HG02885 (cell line): ENCODE results near the gene SNF8.
"Not testable (repeated sequence)": the region's sequence is repeated elsewhere in the genome, so short reads cannot be mapped to it uniquely, and the experiment has no call there.

Experiments
- ATAC-seq: cut with Tn5 transposase; IDR thresholded peaks from one replicate; pipeline ENCODE4 v1.9.1; 2021; ENCODE audit warnings: mild to moderate bottlenecking; ENCODE audit not compliant: unreplicated experiment, poor library complexity

Gene SNF8

DNA sequence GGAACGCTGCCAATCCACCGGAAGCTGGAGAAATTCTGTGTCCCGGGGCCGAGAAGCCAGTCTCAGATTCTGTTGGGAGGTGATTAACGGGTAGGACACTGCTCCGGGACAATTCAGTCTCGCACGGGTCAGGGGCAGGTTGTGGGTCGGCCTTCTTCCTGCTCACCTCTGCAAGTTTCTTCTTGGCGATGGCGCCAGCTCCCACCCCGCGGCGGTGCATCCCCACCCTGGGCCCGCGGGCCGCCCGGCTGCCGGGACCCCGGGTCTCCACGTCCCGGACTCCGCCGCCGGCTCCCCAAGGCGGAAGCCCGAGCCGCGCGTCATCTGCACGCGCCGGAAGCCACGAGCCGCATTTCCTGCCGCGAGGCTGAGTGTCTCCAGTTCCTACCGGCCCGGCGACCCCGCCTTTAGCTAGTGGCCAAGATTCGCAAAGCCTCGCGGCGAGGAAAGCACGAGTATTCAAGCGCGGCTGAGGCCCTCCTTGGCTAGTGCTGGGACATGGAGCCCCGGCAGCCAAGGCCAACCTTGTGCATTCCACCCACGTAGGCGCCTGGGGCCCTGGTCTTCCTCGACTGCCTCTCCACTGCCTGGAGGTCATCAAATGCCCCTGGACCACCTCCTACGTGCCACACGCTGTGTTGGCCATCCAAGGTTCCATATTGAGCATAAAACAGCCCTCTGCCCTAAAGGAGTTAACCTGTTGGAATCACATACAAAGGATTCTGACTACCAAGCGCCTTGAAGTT lies at the start of gene SNF8:
Gene SNF8, minus strand, starts transcription at position 328 of the 746 bp plus-strand sequence. Its CDS starts 108 bp downstream, at position 220.
- ATAC-seq, result peak; percentile 88

DNA sequence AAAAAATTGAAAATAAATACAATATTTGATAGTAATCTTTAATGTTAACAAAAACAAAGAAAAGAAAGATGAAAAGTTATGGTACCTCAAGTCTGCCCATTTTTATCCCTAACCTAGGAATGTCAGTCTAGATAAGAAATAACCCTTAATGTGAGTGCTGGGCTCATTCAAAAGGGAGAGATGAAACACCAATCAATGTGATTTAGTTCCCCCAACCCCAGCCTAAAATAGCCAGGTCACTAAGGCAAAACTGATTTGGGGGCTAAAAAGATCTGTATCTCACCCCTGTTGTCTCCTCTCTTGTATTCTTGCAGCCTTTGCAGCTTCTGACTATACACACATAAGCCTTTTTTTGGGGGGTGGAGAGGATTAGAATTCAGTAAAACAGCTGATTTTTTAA lies 49.3 kb upstream of the SNF8 start:
- no peak for ATAC-seq

- no peak for ATAC-seq
Observed at GRCh38 chr17:48993305-48993704, 48.7 kb upstream of the SNF8 start.

GRCh38 chr17:48992444-48992843 lies 47.8 kb upstream of the SNF8 start:
- ATAC-seq, result no peak

DNA sequence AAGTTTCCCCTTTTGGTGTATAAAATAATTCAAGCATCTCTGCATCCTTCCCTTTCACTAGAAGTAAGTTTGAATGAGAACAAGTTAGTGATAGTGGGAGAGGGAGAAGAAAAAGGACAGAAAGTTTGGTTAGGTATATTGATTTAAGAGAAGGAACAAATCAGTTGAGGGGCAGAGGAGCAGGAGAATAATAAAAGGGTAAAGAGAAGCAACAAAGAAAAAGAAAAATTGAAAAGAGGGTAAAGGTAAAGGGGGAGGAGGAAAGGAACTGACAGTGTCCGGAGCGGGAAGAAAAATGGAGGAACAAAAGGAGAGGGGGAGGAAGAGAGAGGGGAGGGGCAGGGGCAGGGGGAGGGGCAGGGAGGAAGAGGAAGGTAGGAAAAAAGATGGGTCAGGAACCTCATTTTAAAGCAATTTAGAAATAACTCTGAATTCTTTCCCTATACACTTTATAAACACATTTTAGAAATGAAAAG lies 46.3 kb upstream of the SNF8 start:
- ATAC-seq, result no peak

GRCh38 chr17:48989100-48989499 lies 44.5 kb upstream of the SNF8 start:
- no peak for ATAC-seq

- ATAC-seq, result no peak
Observed at GRCh38 chr17:48985436-48986245, 41.0 kb upstream of the SNF8 start.

DNA sequence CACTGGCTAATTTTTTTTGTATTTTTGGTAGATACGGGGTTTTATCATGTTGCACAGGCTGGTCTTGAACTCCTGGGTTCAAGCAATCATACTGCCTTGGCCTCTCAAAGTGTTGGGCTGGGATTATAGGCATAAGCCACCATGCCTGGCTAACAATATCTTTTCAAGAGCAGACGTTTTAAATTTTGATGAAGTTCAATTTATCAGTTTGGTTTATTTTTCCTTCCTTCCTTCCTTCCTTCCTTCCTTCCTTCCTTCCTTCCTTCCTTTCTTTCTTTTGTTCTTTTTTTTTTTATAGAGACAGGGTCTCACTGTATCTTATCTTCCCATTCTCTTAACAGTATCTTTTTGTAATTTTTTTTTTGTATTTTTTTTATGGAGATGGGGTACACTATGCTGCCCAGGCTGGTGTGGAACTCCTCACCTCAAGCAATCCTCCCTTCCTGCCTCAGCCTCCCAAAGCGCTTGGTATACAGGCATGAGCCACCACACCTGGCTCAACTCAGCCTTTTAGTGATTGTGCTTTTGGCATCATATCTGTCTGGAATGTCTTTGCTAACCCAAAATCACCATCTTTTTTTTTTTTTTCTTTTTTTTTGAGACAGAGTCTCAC lies 37.4 kb upstream of the SNF8 start:
- ATAC-seq, result no peak

GRCh38 chr17:48973806-48974205 lies 29.2 kb upstream of the SNF8 start:
- ATAC-seq, result no peak

DNA sequence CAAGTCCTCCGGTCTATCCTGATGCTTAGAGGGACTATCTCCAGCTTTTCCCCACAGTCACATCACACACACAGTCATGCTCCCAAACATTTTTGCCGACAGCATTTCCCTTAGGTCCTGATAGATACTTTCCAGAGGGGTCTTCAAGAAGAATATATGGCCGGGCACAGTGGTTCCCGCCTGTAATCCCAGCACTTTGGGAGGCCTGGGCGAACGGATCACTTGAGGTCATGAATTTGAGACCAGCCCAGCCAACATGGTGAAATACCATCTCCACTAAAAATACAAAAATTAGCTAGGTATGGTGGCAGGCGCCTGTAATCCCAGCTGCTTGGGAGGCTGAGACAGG lies 28.1 kb upstream of the SNF8 start:
- no peak for ATAC-seq

DNA sequence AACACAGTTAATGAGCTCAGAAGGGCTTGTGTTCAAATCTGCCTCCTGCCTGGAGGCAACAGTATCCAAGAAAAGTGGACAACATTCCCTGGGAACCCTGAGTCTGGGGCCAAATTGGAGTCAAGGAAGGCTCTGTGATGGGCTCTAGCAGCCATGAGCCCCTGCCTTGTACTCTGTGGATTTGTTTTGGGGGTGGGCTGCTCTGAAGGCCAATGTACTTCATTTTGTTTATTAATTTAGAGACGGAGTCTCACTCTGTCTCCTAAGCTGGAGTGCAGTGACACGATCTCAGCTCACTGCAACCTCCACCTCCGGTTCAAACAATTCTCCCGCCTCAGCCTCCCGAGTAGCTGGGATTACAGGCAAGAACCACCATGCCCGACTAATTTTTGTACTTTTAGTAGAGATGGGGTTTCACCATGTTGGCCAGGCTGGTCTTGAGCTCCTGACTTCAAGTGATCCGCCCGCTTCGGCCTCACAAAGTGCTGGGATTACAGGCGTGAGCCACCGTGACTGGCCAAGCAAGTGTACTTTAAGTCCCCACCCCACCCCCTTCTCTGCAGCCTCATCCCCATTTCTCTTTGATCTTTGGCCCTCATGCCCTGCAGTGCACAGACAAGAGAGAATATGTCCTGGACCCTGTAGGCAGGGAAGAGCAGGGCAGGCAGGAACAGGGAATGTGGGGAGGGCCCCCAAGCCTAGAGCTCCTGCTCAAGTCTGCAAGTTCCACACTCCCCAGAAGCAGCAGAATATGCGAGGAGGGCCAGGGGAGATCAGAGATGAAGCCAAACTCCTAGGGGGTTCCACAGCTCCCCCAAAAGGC lies 26.4 kb upstream of the SNF8 start:
- no peak for ATAC-seq

DNA sequence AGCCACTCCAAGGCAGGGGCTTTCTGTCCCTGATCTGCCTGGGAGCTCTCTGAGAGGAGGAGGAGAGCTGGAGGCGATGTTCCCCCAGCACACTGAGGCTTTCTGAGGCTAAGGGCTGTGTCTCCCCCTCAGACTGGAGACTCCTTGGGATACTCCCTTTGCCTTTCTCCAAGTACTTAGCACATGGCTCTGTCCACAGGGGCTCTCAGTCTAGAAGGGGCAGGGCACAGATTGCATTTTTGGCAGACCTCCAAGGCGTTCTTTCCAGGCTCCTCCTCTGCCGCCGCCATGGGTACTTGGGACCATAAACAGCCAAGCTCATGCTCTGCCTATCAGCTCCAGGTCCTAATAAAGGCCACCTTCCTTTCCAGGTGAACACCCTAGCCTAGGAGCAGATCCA lies 25.6 kb upstream of the SNF8 start:
- no peak for ATAC-seq

- ATAC-seq, result no peak
Observed at GRCh38 chr17:48961516-48962233, 17.0 kb upstream of the SNF8 start.

DNA sequence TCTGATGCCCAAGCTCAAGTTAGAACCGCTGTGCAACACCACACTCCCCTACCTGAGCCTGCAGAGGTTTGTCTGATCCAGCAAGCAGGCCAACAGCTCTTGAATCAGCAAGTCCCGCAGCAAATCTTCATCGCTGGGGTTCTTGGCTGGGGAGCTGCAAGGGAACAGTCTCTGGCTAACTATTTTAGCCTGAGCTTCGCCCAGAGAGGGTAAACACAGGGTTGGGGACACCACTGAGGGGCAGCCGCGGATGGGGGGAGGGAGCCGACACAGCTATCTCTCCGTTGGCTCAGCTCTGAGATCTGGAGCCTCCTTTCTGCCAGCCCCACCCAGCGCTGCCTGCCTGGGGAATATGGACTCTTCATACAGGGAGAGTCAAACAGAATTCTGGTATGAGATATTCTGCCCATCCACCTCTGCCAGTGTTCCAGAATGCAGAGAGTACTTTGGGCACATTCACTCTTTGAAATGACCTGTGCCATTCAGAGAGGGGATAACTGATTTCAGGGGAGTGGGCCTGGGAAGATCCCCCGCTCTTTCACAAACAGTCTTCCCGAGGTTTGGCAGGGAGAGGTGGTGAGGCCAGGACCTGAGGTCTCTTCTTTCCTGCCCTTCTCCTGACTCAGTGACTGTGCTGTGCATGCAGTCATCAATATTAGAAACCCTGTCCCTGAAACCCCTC lies 16.3 kb upstream of the SNF8 start:
- ATAC-seq, result no peak

DNA sequence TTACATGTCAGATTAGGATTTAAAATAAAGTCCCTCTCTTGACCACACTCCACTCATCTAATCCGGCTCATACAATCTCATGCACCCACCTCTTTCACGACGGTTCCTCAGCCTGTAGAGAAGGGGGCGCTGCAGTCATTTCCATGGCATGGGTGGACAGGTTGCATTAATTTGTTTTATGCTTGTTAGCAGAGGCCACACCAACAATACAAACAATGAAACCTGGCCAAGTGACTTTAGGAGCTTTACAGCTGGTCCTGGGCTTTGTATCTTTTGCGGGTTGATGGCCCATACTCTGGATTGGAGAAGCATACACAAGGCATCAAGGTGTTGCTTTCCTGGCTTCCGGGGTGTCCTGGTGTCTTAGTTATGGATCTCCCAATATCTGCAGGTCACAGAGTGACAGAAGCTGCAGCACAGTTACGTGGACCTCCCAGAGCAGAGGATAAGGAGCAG lies 9.7 kb upstream of the SNF8 start:
- no peak for ATAC-seq

DNA sequence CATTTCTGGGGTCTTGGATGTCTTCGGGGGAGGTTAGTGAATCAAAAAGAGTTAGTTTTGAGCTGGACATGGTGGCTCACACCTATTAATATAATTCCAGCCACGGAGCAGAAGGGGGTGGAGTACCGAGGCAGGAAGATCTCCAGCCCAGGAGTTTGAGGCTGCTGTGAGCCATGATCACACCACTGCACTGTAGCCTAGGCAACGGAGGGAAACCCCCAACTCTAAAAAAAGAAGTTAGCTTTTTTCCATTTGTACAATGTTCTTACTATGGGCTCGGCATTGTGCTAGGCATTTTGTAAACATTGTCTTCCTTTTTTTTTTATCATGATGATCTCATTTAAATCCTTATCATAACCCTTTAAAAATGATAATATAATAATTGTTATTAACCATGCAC lies 8.3 kb upstream of the SNF8 start:
- ATAC-seq, result no peak

DNA sequence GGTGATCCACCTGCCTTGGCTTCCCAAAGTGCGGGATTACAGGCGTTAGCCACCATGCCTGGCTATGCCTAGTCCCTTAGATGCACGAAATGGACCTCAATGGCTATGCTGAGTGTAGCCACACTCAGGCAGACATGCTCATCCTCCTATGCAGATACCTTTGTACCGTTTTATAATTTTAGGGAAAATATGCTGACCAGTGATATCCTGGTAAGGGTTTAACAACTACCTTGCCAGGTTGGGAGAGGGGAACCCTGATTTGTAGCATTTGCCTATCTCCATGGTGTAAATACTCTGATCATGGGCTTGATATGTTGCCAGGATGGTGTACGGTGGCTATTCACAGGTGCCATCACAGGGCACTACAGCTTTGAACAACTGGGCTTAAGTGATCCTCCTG lies 6.9 kb upstream of the SNF8 start:
- no peak for ATAC-seq

DNA sequence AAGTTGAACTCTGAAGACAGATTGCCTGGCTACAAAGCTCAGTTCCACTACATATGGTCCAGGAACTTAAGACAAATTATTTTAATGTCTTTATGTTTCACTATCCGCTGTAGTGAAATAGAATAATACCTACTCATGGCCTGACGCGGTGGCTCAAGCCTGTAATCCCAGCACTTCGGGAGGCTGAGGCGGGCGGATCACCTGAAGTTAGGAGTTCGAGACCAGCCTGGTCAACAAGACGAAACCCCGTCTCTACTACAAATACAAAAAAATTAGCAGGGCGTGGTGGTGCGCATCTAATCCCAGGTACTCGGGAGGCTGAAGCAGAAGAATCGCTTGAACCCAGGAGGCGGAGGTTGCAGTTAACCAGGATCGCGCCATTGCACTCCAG lies 614 bp upstream of the SNF8 start:
- not testable (repeated sequence) for ATAC-seq

GRCh38 chr17:48933035-48933434 lies 11.6 kb downstream of the SNF8 start:
- no peak for ATAC-seq
